Natural killer cell (primary cell): ENCODE data around the gene DCLRE1A. TPM values are rescaled to one million over a fixed set of nuclear protein-coding genes. Genes with fewer than 3 reads are reported as not detected.

Experiments used
- ATAC-seq, 3 donors: fragments of 150-1000 bp in 2 of 3; fragments of 200-7000 bp in 1 of 3; cut with Tn5 transposase; 1 replicate in 1 of 3; 2 replicates in 2 of 3; pipeline ENCODE4 v1.10.0; 2021; ENCODE audit warnings: mild to moderate bottlenecking in 2 of 3, moderate library complexity in 2 of 3
- DNase-seq, 2 donors: peaks; one replicate each; pipeline versions ENCODE4 v3.0.0 to v3.0.0-alpha.2; 2013 to 2021; ENCODE audit warnings: mixed read lengths in 1 of 2
- H3K27ac ChIP-seq: one replicate; pipeline ENCODE4 v1.5.1; 2013; ENCODE audit warnings: mild to moderate bottlenecking, low read length
- H3K27me3 ChIP-seq: one replicate; pipeline ENCODE4 v1.6.1; 2013; ENCODE audit warnings: low read length; ENCODE audit not compliant: control insufficient read depth, insufficient read depth
- H3K36me3 ChIP-seq: one replicate; pipeline ENCODE4 v1.6.1; 2013; ENCODE audit warnings: low read length; ENCODE audit not compliant: control insufficient read depth, insufficient read depth
- H3K4me1 ChIP-seq: one replicate; pipeline ENCODE4 v1.6.1; 2013; ENCODE audit warnings: low read length; ENCODE audit not compliant: control insufficient read depth, insufficient read depth
- H3K4me3 ChIP-seq: one replicate; pipeline ENCODE4 v1.5.1; 2013; ENCODE audit warnings: low read length
- H3K9me3 ChIP-seq: one replicate; pipeline ENCODE4 v1.6.1; 2013; ENCODE audit warnings: low read length; ENCODE audit not compliant: control insufficient read depth, insufficient read depth
- H3K27ac Mint-ChIP-seq, 2 donors: one replicate each; pipeline ENCODE4 v1.8.0; 2022; ENCODE audit warnings: mild to moderate bottlenecking in 2 of 2, mixed read lengths in 2 of 2, moderate library complexity in 1 of 2
- H3K27me3 Mint-ChIP-seq, 2 donors: one replicate each; pipeline ENCODE4 v1.8.0; 2022; ENCODE audit warnings: low read depth in 2 of 2, mixed read lengths in 2 of 2
- H3K36me3 Mint-ChIP-seq: one replicate; pipeline ENCODE4 v1.8.0; 2022; ENCODE audit warnings: mixed read lengths
- H3K4me1 Mint-ChIP-seq, 2 donors: one replicate each; pipeline ENCODE4 v1.8.0; 2022; ENCODE audit warnings: mixed read lengths in 2 of 2
- H3K4me3 Mint-ChIP-seq: one replicate; pipeline ENCODE4 v1.8.0; 2022; ENCODE audit warnings: mild to moderate bottlenecking, moderate library complexity, mixed read lengths
- H3K9me3 Mint-ChIP-seq, 2 donors: one replicate each; pipeline ENCODE4 v1.8.0; 2022; ENCODE audit warnings: mixed read lengths in 2 of 2
- WGBS: methylation state at CpG from one replicate; pipeline ENCODE4 v1.1.7; 2013; ENCODE audit warnings: missing lambda C conversion rate; ENCODE audit not compliant: insufficient coverage; 5-methylcytosine and 5-hydroxymethylcytosine counted together
- intact Hi-C: fragments of 100-400 bp; cut with micrococcal nuclease; formaldehyde crosslinking; loops from one replicate; pipeline ENCODE4 v1.14.2; 2022
- total RNA-seq, 4 donors: library from RNA; stranded (reverse); fragments of 120-200 nt in 1 of 4; gene quantifications; one replicate each; pipeline versions ENCODE4 v1.2.3 to v1.2.4, GENCODE V29; 2013 to 2022
- TF ChIP-seq, protein P1 (sequence below): fragments of 200-600 bp; IDR thresholded peaks from one replicate; pipeline ENCODE4 v1.8.0; 2022; ENCODE audit warnings: antibody characterized with exemption

DCLRE1A gene
- total RNA-seq, 3 donors from 2014 or later (not counting 1 experiment from before 2014, with no cell fraction given), result 4.4 to 5.9 (median 5.2) TPM

GRCh38 chr10:113858541-113858940 lies 4.7 kb upstream of the DCLRE1A start:
- Histone ChIP-seq H3K9me3 (no peaks in the 10 kb centered on the region), H3K4me1 (peaks cover 16% of the 10 kb centered on the region), H3K36me3 (peaks cover 34% of the 10 kb centered on the region), H3K27me3 (no peaks in the 10 kb centered on the region), H3K27ac (no peak overlapping the region), H3K4me3 (no peak overlapping the region)
- Mint-ChIP-seq H3K9me3 (no peaks in the 10 kb centered on the region), H3K4me1 (peaks cover 20 to 25% of the 10 kb centered on the region in 2 donors), H3K27ac (no peak overlapping the region), H3K27me3 (no peaks in the 10 kb centered on the region), H3K4me3 (no peak overlapping the region), H3K36me3 (peaks cover 24% of the 10 kb centered on the region)
- ATAC-seq (no peak), DNase-seq (no peak)
- TF ChIP-seq, protein P1, sequence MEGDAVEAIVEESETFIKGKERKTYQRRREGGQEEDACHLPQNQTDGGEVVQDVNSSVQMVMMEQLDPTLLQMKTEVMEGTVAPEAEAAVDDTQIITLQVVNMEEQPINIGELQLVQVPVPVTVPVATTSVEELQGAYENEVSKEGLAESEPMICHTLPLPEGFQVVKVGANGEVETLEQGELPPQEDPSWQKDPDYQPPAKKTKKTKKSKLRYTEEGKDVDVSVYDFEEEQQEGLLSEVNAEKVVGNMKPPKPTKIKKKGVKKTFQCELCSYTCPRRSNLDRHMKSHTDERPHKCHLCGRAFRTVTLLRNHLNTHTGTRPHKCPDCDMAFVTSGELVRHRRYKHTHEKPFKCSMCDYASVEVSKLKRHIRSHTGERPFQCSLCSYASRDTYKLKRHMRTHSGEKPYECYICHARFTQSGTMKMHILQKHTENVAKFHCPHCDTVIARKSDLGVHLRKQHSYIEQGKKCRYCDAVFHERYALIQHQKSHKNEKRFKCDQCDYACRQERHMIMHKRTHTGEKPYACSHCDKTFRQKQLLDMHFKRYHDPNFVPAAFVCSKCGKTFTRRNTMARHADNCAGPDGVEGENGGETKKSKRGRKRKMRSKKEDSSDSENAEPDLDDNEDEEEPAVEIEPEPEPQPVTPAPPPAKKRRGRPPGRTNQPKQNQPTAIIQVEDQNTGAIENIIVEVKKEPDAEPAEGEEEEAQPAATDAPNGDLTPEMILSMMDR, result no peak
- WGBS, result 100% methylated on average over 1 of the region's 2 CpGs
- intact Hi-C loops, result no loop called here

GRCh38 chr10:113857210-113857609 lies 3.3 kb upstream of the DCLRE1A start:
- H3K27ac ChIP-seq, result no peak overlapping the region
- peaks cover 33 to 36% of the 10 kb centered on the region in 2 donors for H3K4me1 Mint-ChIP-seq
- H3K27me3 Mint-ChIP-seq, result no peaks in the 10 kb centered on the region
- intact Hi-C loops, result no loop called here
- H3K36me3 ChIP-seq, result peaks cover 31% of the 10 kb centered on the region
- H3K4me3 Mint-ChIP-seq, result no peak overlapping the region
- DNase-seq, result no peak
- no peaks in the 10 kb centered on the region for H3K9me3 Mint-ChIP-seq
- H3K4me1 ChIP-seq, result peaks cover 17% of the 10 kb centered on the region
- H3K9me3 ChIP-seq, result no peaks in the 10 kb centered on the region
- no peak for ATAC-seq
- peaks cover 22% of the 10 kb centered on the region for H3K36me3 Mint-ChIP-seq
- no peaks in the 10 kb centered on the region for H3K27me3 ChIP-seq
- no peak overlapping the region for H3K4me3 ChIP-seq
- TF ChIP-seq, protein P1, result no peak
- no peak overlapping the region for H3K27ac Mint-ChIP-seq

DNA sequence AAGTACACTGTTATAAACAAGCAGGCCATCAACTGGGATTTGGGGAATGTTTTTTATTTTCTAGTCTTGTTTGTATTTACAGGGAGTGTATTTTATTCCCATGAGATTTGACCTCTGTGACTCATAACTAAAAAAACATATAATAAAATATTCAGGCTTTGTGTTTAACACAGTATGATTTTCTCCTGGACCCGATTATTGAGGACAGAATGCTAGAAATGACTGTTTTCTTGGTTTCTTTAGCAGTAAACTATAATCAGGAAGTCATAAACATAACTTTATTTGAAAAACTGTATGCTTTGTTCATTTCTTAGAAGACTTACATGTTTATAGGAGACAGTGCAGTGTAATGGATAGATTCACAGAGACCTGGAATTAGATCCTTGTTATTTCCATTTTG lies 2.7 kb upstream of the DCLRE1A start:
- Mint-ChIP-seq H3K4me3 (peak overlapping the region; percentile 97), H3K27ac (peak overlapping the region; percentile 92 to 96), H3K27me3 (no peaks in the 10 kb centered on the region), H3K4me1 (peaks cover 33 to 36% of the 10 kb centered on the region in 2 donors), H3K9me3 (no peaks in the 10 kb centered on the region), H3K36me3 (peaks cover 22% of the 10 kb centered on the region)
- no peaks in the 10 kb centered on the region for H3K27me3 ChIP-seq
- H3K27ac ChIP-seq, result no peak overlapping the region
- H3K9me3 ChIP-seq, result no peaks in the 10 kb centered on the region
- no peak for DNase-seq
- intact Hi-C loops, result no loop called here
- TF ChIP-seq, protein P1, result no peak
- ATAC-seq, result no peak
- WGBS, result no CpG with 5 or more reads among the region's 1 CpG
- peaks cover 29% of the 10 kb centered on the region for H3K36me3 ChIP-seq
- peaks cover 23% of the 10 kb centered on the region for H3K4me1 ChIP-seq
- no peak overlapping the region for H3K4me3 ChIP-seq
